ENCODE data around the gene KIF21B.

DNA sequence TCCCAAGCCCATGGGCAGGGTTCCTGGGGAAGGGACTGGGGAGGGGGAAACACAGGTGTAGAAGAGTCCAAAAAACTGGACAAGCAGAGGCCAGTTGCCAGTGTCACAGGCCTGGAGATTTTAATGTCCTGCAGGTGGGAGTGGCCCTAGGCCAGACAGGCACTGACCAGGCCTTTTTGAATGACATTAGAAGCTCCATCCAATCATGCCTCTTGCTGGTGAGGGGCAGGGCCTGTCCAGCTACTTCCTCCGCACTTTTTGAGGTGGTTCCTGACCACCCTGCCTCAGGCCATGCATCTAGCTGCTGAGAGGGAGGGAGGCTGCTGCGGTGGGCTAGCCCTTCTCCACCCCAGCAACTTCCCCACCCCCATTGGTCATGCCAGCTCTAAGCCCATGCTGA is 15.9 kb upstream of the KIF21B start:
- TF ChIP-seq, protein P1, sequence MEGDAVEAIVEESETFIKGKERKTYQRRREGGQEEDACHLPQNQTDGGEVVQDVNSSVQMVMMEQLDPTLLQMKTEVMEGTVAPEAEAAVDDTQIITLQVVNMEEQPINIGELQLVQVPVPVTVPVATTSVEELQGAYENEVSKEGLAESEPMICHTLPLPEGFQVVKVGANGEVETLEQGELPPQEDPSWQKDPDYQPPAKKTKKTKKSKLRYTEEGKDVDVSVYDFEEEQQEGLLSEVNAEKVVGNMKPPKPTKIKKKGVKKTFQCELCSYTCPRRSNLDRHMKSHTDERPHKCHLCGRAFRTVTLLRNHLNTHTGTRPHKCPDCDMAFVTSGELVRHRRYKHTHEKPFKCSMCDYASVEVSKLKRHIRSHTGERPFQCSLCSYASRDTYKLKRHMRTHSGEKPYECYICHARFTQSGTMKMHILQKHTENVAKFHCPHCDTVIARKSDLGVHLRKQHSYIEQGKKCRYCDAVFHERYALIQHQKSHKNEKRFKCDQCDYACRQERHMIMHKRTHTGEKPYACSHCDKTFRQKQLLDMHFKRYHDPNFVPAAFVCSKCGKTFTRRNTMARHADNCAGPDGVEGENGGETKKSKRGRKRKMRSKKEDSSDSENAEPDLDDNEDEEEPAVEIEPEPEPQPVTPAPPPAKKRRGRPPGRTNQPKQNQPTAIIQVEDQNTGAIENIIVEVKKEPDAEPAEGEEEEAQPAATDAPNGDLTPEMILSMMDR (IDR thresholded peaks at IDR 0.05; ENCODE audit: low read length), result no peak
- no peak for TF ChIP-seq EZH2 (IDR thresholded peaks at IDR 0.05; ENCODE audit: borderline replicate concordance, low read length)

Measured in OCI-LY1 (cell line).